ENCODE data around the gene KIRREL3. TPM values are rescaled to one million over a fixed set of nuclear protein-coding genes. Genes with fewer than 3 reads are reported as not detected.

The KIRREL3 gene
- polyA plus RNA-seq, 1 of the 3 experiments (the other 2 are of a cell fraction): 3.7 TPM

- Histone ChIP-seq H3K36me3 (replicated peaks in 1 of 2; ENCODE audit: control insufficient read depth in 1 of 2, insufficient read depth in 2 of 2, low read length in 1 of 2) (no peaks in the 10 kb centered on the region), H3K9me3 (no peaks in the 10 kb centered on the region), H3K9ac (no peak overlapping the region), H3K27me3 (ENCODE audit: insufficient read depth) (no peaks in the 10 kb centered on the region), H3K27ac (ENCODE audit: low read depth in 2 of 2, low read length in 1 of 2) (no peak overlapping the region), H2AFZ (ENCODE audit: low read depth) (no peak overlapping the region), H3K9me2 (no peaks in the 10 kb centered on the region), H3K4me3 (ENCODE audit: low read depth in 2 of 2, low read length in 1 of 2) (no peak overlapping the region), H3K79me2 (ENCODE audit: insufficient read depth) (no peaks in the 10 kb centered on the region), H4K20me1 (ENCODE audit: insufficient read depth) (no peaks in the 10 kb centered on the region), H3K4me2 (no peak overlapping the region), H3K4me1 (ENCODE audit: control insufficient read depth in 1 of 2, insufficient read depth in 2 of 2, low read depth in 1 of 2, low read length in 1 of 2) (peaks cover 7 to 30% of the 10 kb centered on the region in 2 experiments; a peak in 2 of 4 replicates), H3F3A (replicated peaks; ENCODE audit: insufficient read depth) (no peaks in the 10 kb centered on the region)
- DNase-seq: no peak
- CTCF ChIA-PET: interaction anchor here (1.2 to 8.0 kb wide), 6 partner anchors 10 to 385 kb away, joined by 4 to 108 read pairs (median 5); no protein-coding TSS in a partner anchor
- WGBS (ENCODE audit: low lambda C conversion rate): 77% methylated on average over 5 of the region's 7 CpGs
- POLR2A ChIA-PET: no interaction called here
- TF ChIP-seq TEAD4 (IDR thresholded peaks at IDR 0.05; ENCODE audit: borderline replicate concordance, insufficient read depth) (no peak), USF1 (IDR thresholded peaks at IDR 0.05; ENCODE audit: borderline replicate concordance, low read depth) (no peak), GATA2 (CRISPR knock-in tag; IDR thresholded peaks at IDR 0.05) (no peak), MEF2A (IDR thresholded peaks at IDR 0.05; ENCODE audit: borderline replicate concordance, low read depth) (no peak), PBX3 (IDR thresholded peaks at IDR 0.05) (no peak), CHD2 (IDR thresholded peaks at IDR 0.05; ENCODE audit: low read length, partially characterized antibody) (no peak), NRF1 (IDR thresholded peaks at IDR 0.05; ENCODE audit: low read depth, low read length) (no peak), ELF1 (IDR thresholded peaks at IDR 0.05) (no peak)
These were observed 396.1 kb downstream of the KIRREL3 start for GRCh38 chr11:126604461-126604860.

- no peak overlapping the region for H3K4me2 ChIP-seq
- H3K27me3 ChIP-seq (ENCODE audit: insufficient read depth): no peaks in the 10 kb centered on the region
- H3K9ac ChIP-seq: no peak overlapping the region
- peaks cover 7 to 22% of the 10 kb centered on the region in 2 experiments; a peak in 2 of 4 replicates for H3K4me1 ChIP-seq (ENCODE audit: control insufficient read depth in 1 of 2, insufficient read depth in 2 of 2, low read depth in 1 of 2, low read length in 1 of 2)
- no peaks in the 10 kb centered on the region for H3K36me3 ChIP-seq (replicated peaks in 1 of 2; ENCODE audit: control insufficient read depth in 1 of 2, insufficient read depth in 2 of 2, low read length in 1 of 2)
- no peaks in the 10 kb centered on the region for H3K9me3 ChIP-seq
- TF ChIP-seq GABPA (IDR thresholded peaks at IDR 0.05; ENCODE audit: low read depth) (no peak), RAD21 (IDR thresholded peaks at IDR 0.05; ENCODE audit: low read length) (no peak), USF1 (IDR thresholded peaks at IDR 0.05; ENCODE audit: borderline replicate concordance, low read depth) (no peak), FOSL2 (IDR thresholded peaks at IDR 0.05; ENCODE audit: borderline replicate concordance, low read depth) (no peak), MEF2A (IDR thresholded peaks at IDR 0.05; ENCODE audit: borderline replicate concordance, low read depth) (no peak), EZH2phosphoT487 (IDR thresholded peaks at IDR 0.05; ENCODE audit: borderline replicate concordance, low read depth) (no peak), RFX5 (IDR thresholded peaks at IDR 0.05; ENCODE audit: low read length) (no peak), SIN3A (IDR thresholded peaks at IDR 0.05; ENCODE audit: borderline replicate concordance, low read depth, low read length) (no peak), JUND (IDR thresholded peaks at IDR 0.05) (no peak)
- TF ChIP-seq, protein P1, sequence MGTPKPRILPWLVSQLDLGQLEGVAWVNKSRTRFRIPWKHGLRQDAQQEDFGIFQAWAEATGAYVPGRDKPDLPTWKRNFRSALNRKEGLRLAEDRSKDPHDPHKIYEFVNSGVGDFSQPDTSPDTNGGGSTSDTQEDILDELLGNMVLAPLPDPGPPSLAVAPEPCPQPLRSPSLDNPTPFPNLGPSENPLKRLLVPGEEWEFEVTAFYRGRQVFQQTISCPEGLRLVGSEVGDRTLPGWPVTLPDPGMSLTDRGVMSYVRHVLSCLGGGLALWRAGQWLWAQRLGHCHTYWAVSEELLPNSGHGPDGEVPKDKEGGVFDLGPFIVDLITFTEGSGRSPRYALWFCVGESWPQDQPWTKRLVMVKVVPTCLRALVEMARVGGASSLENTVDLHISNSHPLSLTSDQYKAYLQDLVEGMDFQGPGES (IDR thresholded peaks at IDR 0.05; ENCODE audit: low read depth, low read length): no peak
- TF ChIP-seq, protein P2, sequence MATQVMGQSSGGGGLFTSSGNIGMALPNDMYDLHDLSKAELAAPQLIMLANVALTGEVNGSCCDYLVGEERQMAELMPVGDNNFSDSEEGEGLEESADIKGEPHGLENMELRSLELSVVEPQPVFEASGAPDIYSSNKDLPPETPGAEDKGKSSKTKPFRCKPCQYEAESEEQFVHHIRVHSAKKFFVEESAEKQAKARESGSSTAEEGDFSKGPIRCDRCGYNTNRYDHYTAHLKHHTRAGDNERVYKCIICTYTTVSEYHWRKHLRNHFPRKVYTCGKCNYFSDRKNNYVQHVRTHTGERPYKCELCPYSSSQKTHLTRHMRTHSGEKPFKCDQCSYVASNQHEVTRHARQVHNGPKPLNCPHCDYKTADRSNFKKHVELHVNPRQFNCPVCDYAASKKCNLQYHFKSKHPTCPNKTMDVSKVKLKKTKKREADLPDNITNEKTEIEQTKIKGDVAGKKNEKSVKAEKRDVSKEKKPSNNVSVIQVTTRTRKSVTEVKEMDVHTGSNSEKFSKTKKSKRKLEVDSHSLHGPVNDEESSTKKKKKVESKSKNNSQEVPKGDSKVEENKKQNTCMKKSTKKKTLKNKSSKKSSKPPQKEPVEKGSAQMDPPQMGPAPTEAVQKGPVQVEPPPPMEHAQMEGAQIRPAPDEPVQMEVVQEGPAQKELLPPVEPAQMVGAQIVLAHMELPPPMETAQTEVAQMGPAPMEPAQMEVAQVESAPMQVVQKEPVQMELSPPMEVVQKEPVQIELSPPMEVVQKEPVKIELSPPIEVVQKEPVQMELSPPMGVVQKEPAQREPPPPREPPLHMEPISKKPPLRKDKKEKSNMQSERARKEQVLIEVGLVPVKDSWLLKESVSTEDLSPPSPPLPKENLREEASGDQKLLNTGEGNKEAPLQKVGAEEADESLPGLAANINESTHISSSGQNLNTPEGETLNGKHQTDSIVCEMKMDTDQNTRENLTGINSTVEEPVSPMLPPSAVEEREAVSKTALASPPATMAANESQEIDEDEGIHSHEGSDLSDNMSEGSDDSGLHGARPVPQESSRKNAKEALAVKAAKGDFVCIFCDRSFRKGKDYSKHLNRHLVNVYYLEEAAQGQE (IDR thresholded peaks at IDR 0.05; ENCODE audit: low read depth, low read length): no peak
- no peaks in the 10 kb centered on the region for H3K9me2 ChIP-seq
- no peaks in the 10 kb centered on the region for H3K79me2 ChIP-seq (ENCODE audit: insufficient read depth)
- no peak overlapping the region for H2AFZ ChIP-seq (ENCODE audit: low read depth)
- WGBS (ENCODE audit: low lambda C conversion rate): 87% methylated on average over 4 of the region's 6 CpGs
- CTCF ChIA-PET: interaction anchor here (1.1 to 8.0 kb wide), 5 partner anchors 9 to 386 kb away, joined by 3 to 108 read pairs (median 5); no protein-coding TSS in a partner anchor
- no peak for DNase-seq
- no peaks in the 10 kb centered on the region for H4K20me1 ChIP-seq (ENCODE audit: insufficient read depth)
- H3K4me3 ChIP-seq (ENCODE audit: low read depth in 2 of 2, low read length in 1 of 2): no peak overlapping the region
- H3F3A ChIP-seq (replicated peaks; ENCODE audit: insufficient read depth): no peaks in the 10 kb centered on the region
- no peak overlapping the region for H3K27ac ChIP-seq (ENCODE audit: low read depth in 2 of 2, low read length in 1 of 2)
- POLR2A ChIA-PET: no interaction called here
These were observed 397.1 kb downstream of the KIRREL3 start for GRCh38 chr11:126603486-126603885.

Data from SK-N-SH (cell line).